ENCODE data around the gene RNF111.

Gene RNF111

DNA sequence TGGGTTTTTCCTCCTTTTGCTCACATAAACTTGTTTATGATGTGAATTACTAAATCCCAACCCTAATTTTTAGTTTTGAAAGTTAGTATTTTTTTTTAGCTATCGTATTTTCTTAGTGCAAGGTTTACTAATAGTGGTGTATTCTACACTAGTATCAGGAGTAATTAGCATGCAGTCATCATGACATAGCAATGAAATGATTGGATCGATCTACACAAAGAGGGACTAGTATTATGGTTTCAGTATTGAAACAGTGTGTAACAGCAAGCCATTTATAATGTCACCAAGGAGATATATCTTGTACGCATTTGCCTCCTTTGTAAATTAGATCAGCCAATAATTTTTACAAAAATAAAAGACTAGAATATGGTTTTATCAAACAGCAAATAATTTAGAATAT is 38.7 kb downstream of the RNF111 start:
- no peak overlapping the region for H3K4me3 ChIP-seq (ENCODE audit: low read length)
- DNase-seq (ENCODE audit: low read depth), result no peak
- no peak for TF ChIP-seq CTCF (conservative IDR thresholded peaks at IDR 0.05; ENCODE audit: low read length)

DNA sequence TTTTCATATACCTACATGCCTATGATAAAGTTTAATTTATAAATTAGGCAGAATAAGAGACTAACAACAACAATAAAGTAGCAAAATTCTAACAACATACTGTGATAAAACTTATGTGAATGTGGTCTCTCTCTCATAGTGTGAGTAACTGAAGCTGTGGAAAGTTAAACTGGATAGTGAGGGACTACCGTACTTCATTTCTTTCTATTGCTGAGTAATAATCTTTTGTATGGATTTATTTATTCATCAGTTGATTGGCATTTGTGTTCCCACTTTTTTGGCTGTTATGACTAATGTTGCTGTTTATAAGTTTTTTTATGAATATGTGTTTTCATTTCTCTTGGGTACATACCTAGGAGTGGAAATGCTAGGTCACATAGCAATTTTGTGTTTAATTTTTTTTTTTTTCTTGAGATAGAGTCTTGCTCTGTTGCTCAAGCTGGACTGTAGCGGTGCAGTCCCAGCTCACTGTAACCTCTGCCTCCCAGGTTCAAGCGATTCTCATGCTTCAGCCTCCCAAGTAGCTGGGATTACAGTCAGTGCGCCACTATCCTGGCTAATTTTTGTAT is 41.0 kb downstream of the RNF111 start:
- DNase-seq (ENCODE audit: low read depth), result no peak
- no peak overlapping the region for H3K4me3 ChIP-seq (ENCODE audit: low read length)
- no peak for TF ChIP-seq CTCF (conservative IDR thresholded peaks at IDR 0.05; ENCODE audit: low read length)

- TF ChIP-seq CTCF (conservative IDR thresholded peaks at IDR 0.05; ENCODE audit: low read length), result no peak
- no peak for DNase-seq (ENCODE audit: low read depth)
- no peak overlapping the region for H3K4me3 ChIP-seq (ENCODE audit: low read length)
Observed at GRCh38 chr15:59029554-59029953, 42.1 kb downstream of the RNF111 start.

DNA sequence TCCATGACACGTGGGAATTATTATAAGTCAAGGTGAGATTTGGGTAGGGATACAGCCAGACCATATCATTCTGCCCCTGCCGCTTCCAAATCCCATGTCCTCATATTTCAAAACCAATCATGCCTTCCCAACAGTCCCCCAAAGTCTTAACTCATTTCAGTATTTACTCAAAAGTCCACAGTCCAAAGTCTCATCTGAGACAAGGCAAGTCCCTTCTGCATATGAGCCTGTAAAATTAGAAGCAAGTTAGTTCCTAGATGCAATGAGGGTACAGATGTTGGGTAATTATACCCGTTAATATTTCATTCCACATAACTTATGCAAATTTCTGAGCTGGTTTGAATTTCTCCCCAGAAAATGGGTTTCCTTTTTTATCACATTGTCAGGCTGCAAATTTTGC is 47.7 kb downstream of the RNF111 start:
- DNase-seq (ENCODE audit: low read depth), result no peak
- TF ChIP-seq CTCF (conservative IDR thresholded peaks at IDR 0.05; ENCODE audit: low read length), result no peak
- H3K4me3 ChIP-seq (ENCODE audit: low read length), result no peak overlapping the region

GRCh38 chr15:59039225-59039624 is 51.8 kb downstream of the RNF111 start:
- H3K4me3 ChIP-seq (ENCODE audit: low read length), result no peak overlapping the region
- no peak for DNase-seq (ENCODE audit: low read depth)

DNA sequence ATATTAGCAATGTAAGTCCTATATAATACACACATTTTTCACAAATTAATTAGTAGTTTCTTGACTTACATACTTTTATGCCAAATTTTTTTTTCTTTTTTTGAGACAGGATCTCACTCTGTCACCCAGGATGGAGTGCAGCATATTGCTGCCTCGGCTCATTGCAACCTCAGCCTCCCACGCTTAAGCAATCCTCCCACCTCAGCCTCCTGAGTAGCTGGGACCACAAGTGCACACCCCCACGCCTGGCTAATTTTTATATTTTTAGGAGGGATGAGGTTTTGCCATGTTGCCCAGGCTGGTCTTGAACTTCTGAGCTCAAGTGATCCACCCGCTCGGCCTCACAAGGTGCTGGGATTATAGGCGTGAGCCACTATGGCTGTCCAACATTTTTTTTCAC is 54.6 kb downstream of the RNF111 start:
- TF ChIP-seq CTCF (conservative IDR thresholded peaks at IDR 0.05; ENCODE audit: low read length), result no peak
- no peak overlapping the region for H3K4me3 ChIP-seq (ENCODE audit: low read length)
- no peak for DNase-seq (ENCODE audit: low read depth)

More at GRCh38 chr15:59039225-59039624, 51.8 kb downstream of the RNF111 start:
- TF ChIP-seq CTCF (conservative IDR thresholded peaks at IDR 0.05; ENCODE audit: low read length), result no peak

GRCh38 chr15:59048897-59049296 is 61.4 kb downstream of the RNF111 start:
- H3K4me3 ChIP-seq (ENCODE audit: low read length), result no peak overlapping the region
- TF ChIP-seq CTCF (conservative IDR thresholded peaks at IDR 0.05; ENCODE audit: low read length), result no peak
- no peak for DNase-seq (ENCODE audit: low read depth)
